IMR-90 (cell line): Measurements from ENCODE around the gene RHBDD1.

Experiments
- BHLHE40 ChIP-seq: fragments of 150-350 bp; IDR thresholded peaks from 2 replicates; pipeline ENCODE4 v1.6.1; 2016; ENCODE audit warnings: mild to moderate bottlenecking, low read depth, low read length
- CEBPB ChIP-seq: IDR thresholded peaks from 2 replicates; pipeline ENCODE4 v1.6.1; 2012; ENCODE audit warnings: low read depth, low read length, improper control_type of control experiment
- CHD1 ChIP-seq: IDR thresholded peaks from 2 replicates; pipeline ENCODE4 v1.6.1; 2012; ENCODE audit warnings: low read depth, low read length, improper control_type of control experiment
- CTCF ChIP-seq: conservative IDR thresholded peaks from 2 replicates; pipeline ENCODE4 v1.5.1; 2012; ENCODE audit warnings: mild to moderate bottlenecking, low read depth, low read length, improper control_type of control experiment
- FOS ChIP-seq: fragments of 150-350 bp; IDR thresholded peaks from 2 replicates; pipeline ENCODE4 v1.6.1; 2016; ENCODE audit warnings: low read depth, low read length
- MAFK ChIP-seq: IDR thresholded peaks from 2 replicates; pipeline ENCODE4 v1.6.1; 2012; ENCODE audit warnings: low read depth, low read length, improper control_type of control experiment
- MAZ ChIP-seq: IDR thresholded peaks from 2 replicates; pipeline ENCODE4 v1.6.1; 2012; ENCODE audit warnings: low read depth, mild to moderate bottlenecking, low read length, improper control_type of control experiment, moderate library complexity, borderline replicate concordance
- NFE2L2 ChIP-seq: fragments of 150-350 bp; IDR thresholded peaks from 2 replicates; pipeline ENCODE4 v1.6.1; 2016; ENCODE audit warnings: low read depth, mild to moderate bottlenecking, low read length
- POLR2A ChIP-seq: IDR thresholded peaks from 2 replicates; pipeline ENCODE4 v1.6.1; 2012; ENCODE audit warnings: mild to moderate bottlenecking, low read depth, low read length
- RAD21 ChIP-seq: IDR thresholded peaks from 2 replicates; pipeline ENCODE4 v1.6.1; 2012; ENCODE audit warnings: low read length, improper control_type of control experiment
- RFX5 ChIP-seq: IDR thresholded peaks from 2 replicates; pipeline ENCODE4 v1.8.0; 2012; ENCODE audit warnings: low read depth, mild to moderate bottlenecking, low read length, moderate library complexity
- SMC3 ChIP-seq: fragments of 150-350 bp; IDR thresholded peaks from 2 replicates; pipeline ENCODE4 v1.6.1; 2016; ENCODE audit warnings: low read depth, mild to moderate bottlenecking, antibody characterized with exemption, low read length, moderate library complexity

DNA sequence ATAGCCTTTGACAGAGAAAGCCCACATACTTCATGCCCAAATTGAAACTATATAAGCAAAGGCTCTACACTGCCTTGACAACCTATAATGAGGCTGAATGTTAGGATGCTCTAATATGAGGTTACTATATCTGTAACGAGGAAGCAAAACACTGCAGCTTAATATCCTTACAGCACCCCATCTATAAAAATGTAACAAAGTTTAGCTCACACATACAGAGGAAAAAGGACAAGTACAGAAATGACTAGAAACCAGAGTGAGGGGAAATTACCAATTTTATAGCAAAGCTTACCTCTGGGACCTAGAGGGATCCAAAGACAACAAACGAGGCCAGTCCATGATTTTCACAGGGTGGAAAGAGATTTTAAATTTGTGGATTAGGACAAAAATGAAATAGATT lies 189.7 kb downstream of the RHBDD1 start:
- TF ChIP-seq POLR2A (no peak), CTCF (no peak), CEBPB (no peak), RAD21 (no peak), RFX5 (no peak), NFE2L2 (no peak), MAFK (no peak), MAZ (no peak), SMC3 (no peak), FOS (no peak), BHLHE40 (no peak), CHD1 (no peak)
